GM12878 (cell line): ENCODE results near the gene RAD1. TPM values are rescaled to one million over a fixed set of nuclear protein-coding genes. Genes with fewer than 3 reads are reported as not detected.

ENCODE experiments used
- ATAC-seq: fragments of 200-7000 bp; cut with Tn5 transposase; 3 replicates; pipeline ENCODE4 v1.9.1; 2020; ENCODE audit warnings: mild to moderate bottlenecking, moderate library complexity
- BruUV-seq: library from RNA; stranded (reverse); fragments of 400-500 nt; replicated peaks from 2 replicates; lab custom pipeline; 2021; lab: Mats Ljungman, UMichigan
- CTCF ChIA-PET: fragments of 300-600 bp; sonication (Branson Sonifier 250); formaldehyde crosslinking; extraction: SDS; loops from one replicate; lab custom pipeline; 2021; ENCODE audit warnings: inconsistent platforms; lab: Yijun Ruan, JAX
- POLR2A ChIA-PET: fragments of 350-600 bp; formaldehyde crosslinking; extraction: SDS; loops from one replicate; lab custom pipeline; 2021; ENCODE audit warnings: inconsistent platforms; lab: Charles Lee
- RAD21 ChIA-PET: fragments of 300-600 bp; sonication (Branson Sonifier 250); formaldehyde crosslinking; loops from one replicate; lab custom pipeline; 2023; ENCODE audit warnings: antibody characterized with exemption; ENCODE audit not compliant: unreplicated experiment; lab: Charles Lee
- SMC1A ChIA-PET: fragments of 300-600 bp; sonication (Branson Sonifier 250); formaldehyde crosslinking; loops from one replicate; lab custom pipeline; 2023; ENCODE audit not compliant: unreplicated experiment, uncharacterized antibody; lab: Charles Lee
- DNase-seq: peaks from one replicate; pipeline ENCODE4 v3.0.0-alpha.2; 2011; ENCODE audit warnings: low read depth, low spot score
- FAIRE-seq: peaks from 3 replicates; lab custom pipeline; 2011; peaks lifted over from hg19 to GRCh38; lab: Jason Lieb, UNC
- H2AFZ ChIP-seq: 2 replicates; pipeline ENCODE4 v1.6.0; 2011; ENCODE audit warnings: low read depth, low read length, control low read depth; ENCODE audit not compliant: control insufficient read depth
- H3K27ac ChIP-seq: 2 replicates; pipeline ENCODE4 v1.5.1; 2011; ENCODE audit warnings: control low read depth; ENCODE audit not compliant: control insufficient read depth, insufficient read depth
- H3K27me3 ChIP-seq, 2 experiments: replicated peaks in 1 of 2; 2 replicates each; pipeline versions ENCODE4 v1.6.0 to v1.6.1; 2011; ENCODE audit warnings: low read length in 1 of 2; ENCODE audit not compliant: control insufficient read depth in 2 of 2, insufficient read depth in 2 of 2
- H3K36me3 ChIP-seq, 2 experiments: 2 replicates each; pipeline ENCODE4 v1.5.1; 2011; ENCODE audit warnings: low read length in 1 of 2; ENCODE audit not compliant: control insufficient read depth in 2 of 2, insufficient read depth in 2 of 2
- H3K4me1 ChIP-seq: 2 replicates; pipeline ENCODE4 v1.6.1; 2011; ENCODE audit warnings: mild to moderate bottlenecking, low read length, moderate library complexity, mixed read lengths; ENCODE audit not compliant: control insufficient read depth, insufficient read depth
- H3K4me2 ChIP-seq: 2 replicates; pipeline ENCODE4 v1.6.0; 2011; ENCODE audit warnings: control low read depth; ENCODE audit not compliant: control insufficient read depth, insufficient read depth
- H3K4me3 ChIP-seq: fragments of 200-600 bp; sonication (generic); 2 replicates; pipeline ENCODE4 v1.5.1; 2016
- H3K79me2 ChIP-seq: 2 replicates; pipeline ENCODE4 v1.6.0; 2011; ENCODE audit warnings: low read length; ENCODE audit not compliant: control insufficient read depth, insufficient read depth
- H3K9ac ChIP-seq: 2 replicates; pipeline ENCODE4 v1.8.0; 2011; ENCODE audit warnings: low read length, control low read depth, mixed read lengths; ENCODE audit not compliant: control insufficient read depth, insufficient read depth
- H3K9me3 ChIP-seq: replicated peaks from 3 replicates; pipeline ENCODE4 v1.5.1; 2011; ENCODE audit warnings: mild to moderate bottlenecking, low read length; ENCODE audit not compliant: control insufficient read depth, insufficient read depth
- H4K20me1 ChIP-seq: 2 replicates; pipeline ENCODE4 v1.6.0; 2011; ENCODE audit not compliant: control insufficient read depth, insufficient read depth
- BCL11A ChIP-seq: IDR thresholded peaks from 2 replicates; pipeline ENCODE4 v1.6.1; 2011; ENCODE audit warnings: low read depth, low read length
- CEBPZ ChIP-seq: fragments of 150-350 bp; IDR thresholded peaks from 2 replicates; pipeline ENCODE4 v1.6.1; 2016; ENCODE audit warnings: low read depth, low read length
- E4F1 ChIP-seq: fragments of 450-650 bp; IDR thresholded peaks from 2 replicates; pipeline ENCODE4 v1.6.1; 2018; ENCODE audit warnings: borderline replicate concordance, mild to moderate bottlenecking; ENCODE audit not compliant: partially characterized antibody
- EZH2 ChIP-seq: IDR thresholded peaks from 2 replicates; pipeline ENCODE4 v1.6.1; 2012; ENCODE audit warnings: low read depth, mild to moderate bottlenecking, control low read depth, inconsistent platforms, low read length, borderline replicate concordance; ENCODE audit not compliant: control insufficient read depth
- HCFC1 ChIP-seq: fragments of 150-350 bp; IDR thresholded peaks from 2 replicates; pipeline ENCODE4 v1.6.1; 2014; ENCODE audit warnings: low read length
- MEF2B ChIP-seq: fragments of 450-650 bp; IDR thresholded peaks from 2 replicates; pipeline ENCODE4 v1.6.1; 2018; ENCODE audit warnings: mild to moderate bottlenecking, moderate library complexity; ENCODE audit not compliant: partially characterized antibody, poor library complexity, severe bottlenecking
- MYB ChIP-seq: fragments of 150-350 bp; IDR thresholded peaks from 2 replicates; pipeline ENCODE4 v1.6.1; 2014; ENCODE audit warnings: mild to moderate bottlenecking, low read depth, low read length, borderline replicate concordance
- NFXL1 ChIP-seq: fragments of 450-650 bp; IDR thresholded peaks from 2 replicates; pipeline ENCODE4 v1.6.1; 2017; ENCODE audit warnings: antibody characterized with exemption, mild to moderate bottlenecking, borderline replicate concordance
- NR2C1 ChIP-seq: fragments of 450-650 bp; IDR thresholded peaks from 2 replicates; pipeline ENCODE4 v1.6.1; 2017; ENCODE audit warnings: antibody characterized with exemption, mild to moderate bottlenecking, moderate library complexity
- NR2F1 ChIP-seq: fragments of 450-650 bp; conservative IDR thresholded peaks from 2 replicates; pipeline ENCODE4 v1.6.1; 2017; ENCODE audit warnings: mild to moderate bottlenecking
- POLR2AphosphoS2 ChIP-seq: IDR thresholded peaks from 2 replicates; pipeline ENCODE4 v1.6.1; 2011; ENCODE audit warnings: low read depth, mild to moderate bottlenecking, low read length, improper control_type of control experiment, moderate library complexity
- SIN3A ChIP-seq: IDR thresholded peaks from 2 replicates; pipeline ENCODE4 v1.6.1; 2012; ENCODE audit warnings: low read depth, low read length, improper control_type of control experiment
- SP1 ChIP-seq: IDR thresholded peaks from one replicate; pipeline ENCODE4 v1.6.1; 2011; ENCODE audit warnings: low read depth, low read length
- SPI1 ChIP-seq: IDR thresholded peaks from 2 replicates; pipeline ENCODE4 v1.6.1; 2011; ENCODE audit warnings: low read depth, mild to moderate bottlenecking, low read length, moderate library complexity, borderline replicate concordance; ENCODE audit not compliant: insufficient read depth
- TCF7 ChIP-seq: IDR thresholded peaks from 2 replicates; pipeline ENCODE4 v1.6.1; 2014; ENCODE audit warnings: antibody characterized with exemption, borderline replicate concordance
- WGBS: methylation state at CpG from one replicate; pipeline ENCODE4 v1.1.6; 2016; ENCODE audit warnings: low lambda C conversion rate; ENCODE audit not compliant: insufficient replicate concordance, insufficient coverage; ENCODE audit errors: missing lambda C conversion rate; 5-methylcytosine and 5-hydroxymethylcytosine counted together
- in situ Hi-C: fragments of 300-500 bp; cut with MboI; formaldehyde crosslinking; loops from 9 replicates; pipeline ENCODE4 v1.14.3; 2018; ENCODE audit warnings: mixed read lengths
- intact Hi-C: fragments of 100-400 bp; cut with micrococcal nuclease; formaldehyde crosslinking; loops from one replicate; pipeline ENCODE4 v1.14.2; 2022; ENCODE audit not compliant: unreplicated experiment
- polyA plus RNA-seq, 11 experiments: library from polyadenylated mRNA; depleted of rRNA in 4 of 11; unstranded in 6 of 11; stranded (reverse) in 5 of 11; fragments of >200 nt; fragmentation: Nextera tagmentation in 4 of 11; fragmentation: Illumina TruSeq in 1 of 11; extraction: Ambion mirVana in 4 of 11; extraction: Trizol in 1 of 11; gene quantifications; 1 replicate in 1 of 11; 2 replicates in 10 of 11; pipeline versions ENCODE4 v1.2.1 to v1.2.3, GENCODE V29; 2011 to 2016; ENCODE audit warnings: inconsistent platforms in 2 of 11, missing spikeins in 2 of 11, low read depth in 1 of 11
- total RNA-seq, 4 experiments: library from RNA; depleted of rRNA in 3 of 4; stranded (reverse); fragments of >200 nt in 3 of 4; fragmentation: Illumina TruSeq in 1 of 4; extraction: Trizol in 1 of 4; gene quantifications; 2 replicates each; pipeline versions ENCODE4 v1.2.1 to v1.2.3, GENCODE V29; 2013 to 2021

The RAD1 gene
- total and polyA plus RNA-seq, 10 of the 15 experiments (the other 5 are each of a cell fraction or from before 2014, with no cell fraction given): 21.1 to 58.4 (median 37.2) TPM

- TF ChIP-seq TCF7 (no peak), NFXL1 (no peak), NR2C1 (no peak), POLR2AphosphoS2 (no peak)
These were observed 22.9 kb downstream of the RAD1 start (continued) for GRCh38 chr5:34892414-34892813.

- RAD21 ChIA-PET: no interaction called here
- H3K9me3 ChIP-seq: no peaks in the 10 kb centered on the region
- DNase-seq (no peak), FAIRE-seq (no peak), ATAC-seq (no peak)
- no peaks in the 10 kb centered on the region for H3K27me3 ChIP-seq
- H3K9ac ChIP-seq: no peak overlapping the region
- H3K4me1 ChIP-seq: no peaks in the 10 kb centered on the region
- in situ Hi-C loops: no loop called here
- no peaks in the 10 kb centered on the region for H3K36me3 ChIP-seq
- BruUV-seq: no TSS peak
- POLR2A ChIA-PET: no interaction called here
- WGBS: 56% methylated on average over 5 of the region's 5 CpGs
- CTCF ChIA-PET: interaction anchor here (2.4 kb wide), 1 partner anchor 369 kb away, joined by 9 read pairs; no protein-coding TSS in a partner anchor
- H2AFZ ChIP-seq: no peak overlapping the region
- intact Hi-C loops: no loop called here
- H3K4me3 ChIP-seq: no peak overlapping the region
- no peaks in the 10 kb centered on the region for H4K20me1 ChIP-seq
- no peaks in the 10 kb centered on the region for H3K79me2 ChIP-seq
- no peak overlapping the region for H3K4me2 ChIP-seq
- SMC1A ChIA-PET: interaction anchor here (3.0 kb wide), 1 partner anchor 368 kb away, joined by 10 read pairs; no protein-coding TSS in a partner anchor
- no peak overlapping the region for H3K27ac ChIP-seq
- no peak for TF ChIP-seq MYB
- no peak for TF ChIP-seq SPI1
- no peak for TF ChIP-seq E4F1
- no peak for TF ChIP-seq HCFC1
- no peak for TF ChIP-seq NR2F1
- no peak for TF ChIP-seq EZH2
- no peak for TF ChIP-seq SP1
- no peak for TF ChIP-seq CEBPZ
- no peak for TF ChIP-seq SIN3A
- TF ChIP-seq BCL11A: no peak
- TF ChIP-seq MEF2B: no peak
These were observed 23.3 kb downstream of the RAD1 start for GRCh38 chr5:34891981-34892380.
